ENCODE measurements around the gene TM4SF4.

DNA sequence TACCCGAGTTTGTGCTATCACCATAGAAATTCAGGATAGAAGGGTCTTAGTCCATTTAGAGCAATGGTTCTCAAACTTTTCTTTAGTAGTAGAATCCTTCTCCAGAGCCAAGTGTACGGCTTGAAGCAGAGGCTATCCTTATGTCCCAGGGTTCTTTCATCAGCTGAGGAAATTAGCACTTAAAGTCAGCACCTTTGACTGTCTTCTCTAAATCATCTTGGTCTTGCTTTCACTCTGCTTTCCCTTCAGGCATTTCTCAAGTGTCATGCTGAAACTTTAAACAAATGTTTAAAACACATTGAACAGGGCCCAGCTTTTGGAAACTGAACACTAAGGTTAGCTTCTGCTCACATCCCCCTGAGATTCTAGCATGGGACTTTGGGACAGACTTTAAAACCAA, 78.2 kb downstream of the TM4SF4 start:
- TF ChIP-seq CTCF (IDR thresholded peaks at IDR 0.05), result no peak
- TF ChIP-seq POLR2A (IDR thresholded peaks at IDR 0.05), result no peak
